GM18505 (cell line): ENCODE measurements around the gene ERGIC1.
"Not testable (repeated sequence)": the region's sequence is repeated elsewhere in the genome, so short reads cannot be mapped to it uniquely, and the experiment has no call there.

Experiments used
- ATAC-seq: cut with Tn5 transposase; IDR thresholded peaks from one replicate; pipeline ENCODE4 v1.9.1; 2021; ENCODE audit not compliant: unreplicated experiment
- POLR2A ChIP-seq: IDR thresholded peaks from 4 replicates; pipeline ENCODE4 v1.6.1; 2011; ENCODE audit warnings: borderline replicate concordance; ENCODE audit not compliant: insufficient read depth, insufficient read length; ENCODE audit errors: extremely low read depth

The ERGIC1 gene

DNA sequence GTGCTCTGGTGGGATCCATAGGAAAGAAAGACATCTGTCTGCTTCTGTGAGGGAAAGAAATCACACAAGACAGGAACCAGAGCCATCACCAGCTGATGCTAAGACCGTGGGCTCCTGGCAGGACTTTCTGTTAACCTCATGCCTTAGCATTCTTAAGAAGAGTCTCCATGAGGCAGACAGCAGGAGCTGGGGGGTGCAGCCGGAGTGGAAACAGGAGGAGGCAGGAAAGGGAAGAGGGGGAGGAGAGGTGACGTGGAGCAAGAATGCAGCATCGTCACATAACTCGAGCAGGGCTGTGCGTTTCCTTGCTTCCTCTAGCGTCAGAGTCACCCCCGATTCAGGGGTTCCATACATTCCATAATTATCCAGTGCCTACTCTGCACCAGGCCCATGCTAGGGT lies 53.6 kb downstream of the ERGIC1 start:
- no peak for ATAC-seq

DNA sequence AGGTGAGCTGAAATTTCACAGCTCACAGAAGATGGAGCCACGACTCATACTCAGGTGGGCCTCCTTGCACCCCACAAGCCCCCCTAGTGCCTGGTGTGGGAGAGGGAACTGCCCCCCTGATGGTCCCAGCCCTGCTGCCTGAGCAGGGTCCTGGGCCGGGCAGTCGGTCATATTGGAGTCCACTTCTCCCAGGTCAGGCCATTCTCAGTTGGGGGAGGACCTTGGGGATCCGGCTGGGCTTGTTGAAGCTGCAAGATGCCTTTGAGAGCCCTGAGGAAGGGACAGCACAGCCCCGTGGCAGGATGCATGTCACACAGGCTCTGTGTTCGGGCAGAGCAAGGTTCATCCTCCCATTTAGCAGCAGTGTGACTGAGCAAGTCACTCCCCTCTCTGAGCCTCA lies 56.6 kb downstream of the ERGIC1 start:
- TF ChIP-seq POLR2A, result no peak
- no peak for ATAC-seq

More for the DNA sequence above, 53.6 kb downstream of the ERGIC1 start:
- no peak for TF ChIP-seq POLR2A

DNA sequence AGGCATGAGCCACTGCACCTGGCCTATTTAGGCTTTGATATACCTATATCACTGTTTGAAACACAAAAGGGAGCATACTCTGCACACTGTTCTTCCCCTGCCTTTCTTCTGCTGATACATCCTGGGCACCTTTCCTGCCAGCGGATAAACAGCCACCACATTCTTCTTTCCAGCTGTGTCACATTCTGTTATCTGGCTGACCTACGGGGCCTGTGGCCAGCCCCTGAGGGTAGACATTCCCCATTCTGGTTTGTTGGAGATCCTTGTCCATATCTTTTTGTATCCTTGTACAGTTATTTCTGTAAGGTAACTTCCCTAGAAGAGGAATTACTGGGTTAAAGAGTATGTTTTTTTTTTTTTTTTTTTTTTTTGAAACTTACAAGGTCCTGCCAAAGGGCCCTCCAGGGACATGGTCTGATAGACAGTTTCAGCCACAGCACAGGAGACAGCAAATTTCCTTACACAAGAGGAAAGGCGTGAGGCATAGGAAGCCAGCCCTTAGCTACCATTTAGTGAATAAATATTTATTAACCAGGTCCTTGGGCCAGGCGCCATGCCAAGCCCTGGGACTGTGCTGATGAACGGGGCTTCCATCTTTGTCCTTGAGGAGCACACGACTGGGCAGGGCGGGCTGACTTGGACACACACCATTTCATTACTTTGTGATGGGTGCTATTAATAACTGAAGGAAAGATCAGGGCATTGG lies 57.8 kb downstream of the ERGIC1 start:
- no peak for ATAC-seq
- TF ChIP-seq POLR2A, result no peak

DNA sequence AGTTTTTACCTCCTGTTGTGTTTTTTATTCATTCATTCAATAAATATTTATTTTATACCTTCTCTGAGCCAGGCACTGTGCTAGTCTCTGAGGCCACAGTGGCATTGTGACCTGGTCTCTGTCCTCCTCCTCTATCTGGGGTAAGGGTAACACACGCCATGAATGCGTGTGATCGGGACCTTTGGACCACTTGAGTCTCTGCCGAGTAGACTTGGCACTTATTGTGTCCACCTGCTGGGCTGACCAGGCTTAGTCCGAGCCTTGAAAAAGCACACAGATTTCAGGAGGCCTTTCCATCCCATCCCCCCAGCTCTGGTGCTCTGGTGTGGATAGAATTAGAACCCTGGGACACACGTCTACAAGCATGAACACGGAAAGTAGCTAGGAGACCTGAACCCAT lies 58.7 kb downstream of the ERGIC1 start:
- no peak for ATAC-seq
- TF ChIP-seq POLR2A, result no peak

DNA sequence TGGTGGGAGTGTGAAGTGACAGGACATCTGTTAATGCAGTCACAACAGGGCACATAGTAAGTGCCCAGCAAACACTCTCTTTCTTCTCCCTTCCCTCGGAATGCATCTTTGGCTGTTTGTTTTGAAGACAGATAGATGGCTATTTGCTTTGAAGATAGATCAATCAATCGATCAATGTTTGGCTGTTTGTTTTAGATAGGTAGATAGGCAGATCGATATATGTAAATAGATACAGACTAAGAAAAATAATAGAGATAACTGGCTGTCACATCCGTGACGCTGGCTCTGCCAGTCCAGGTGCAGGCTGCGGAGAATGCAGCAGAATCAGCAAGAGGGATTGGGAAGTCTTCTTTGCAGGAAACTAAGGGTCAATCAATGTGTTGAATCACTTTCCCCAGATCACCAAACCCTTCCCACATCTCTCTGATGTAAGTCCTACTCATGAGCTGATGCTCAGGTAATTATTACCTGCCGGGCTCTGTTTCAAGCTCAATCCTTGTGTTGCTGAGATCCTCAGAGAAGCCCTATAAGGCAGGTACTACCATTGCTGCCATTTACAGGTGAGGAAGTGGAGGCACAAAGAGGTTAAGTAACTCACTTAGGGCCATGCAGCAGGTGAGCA lies 60.8 kb downstream of the ERGIC1 start:
- TF ChIP-seq POLR2A, result no peak
- no peak for ATAC-seq

DNA sequence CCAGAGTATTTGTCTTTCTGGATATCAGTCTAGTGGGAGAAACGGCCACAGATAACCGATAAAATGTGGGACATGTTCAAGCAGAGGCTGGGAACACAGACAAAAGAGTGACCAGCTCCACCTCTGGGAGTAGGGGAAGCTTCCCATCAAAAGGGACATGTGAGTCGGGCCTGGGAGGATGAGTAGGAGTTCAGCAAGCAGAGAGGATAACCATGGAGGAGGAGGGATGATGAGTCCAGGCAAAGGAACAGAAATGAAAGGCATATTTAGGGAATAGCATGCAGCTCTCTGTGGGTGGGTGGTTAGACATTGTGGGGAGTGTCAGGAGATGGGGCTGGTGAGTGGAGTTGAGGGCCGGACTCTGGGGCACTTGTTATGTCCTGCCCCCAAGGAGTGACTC lies 61.5 kb downstream of the ERGIC1 start:
- TF ChIP-seq POLR2A, result no peak
- ATAC-seq, result no peak

DNA sequence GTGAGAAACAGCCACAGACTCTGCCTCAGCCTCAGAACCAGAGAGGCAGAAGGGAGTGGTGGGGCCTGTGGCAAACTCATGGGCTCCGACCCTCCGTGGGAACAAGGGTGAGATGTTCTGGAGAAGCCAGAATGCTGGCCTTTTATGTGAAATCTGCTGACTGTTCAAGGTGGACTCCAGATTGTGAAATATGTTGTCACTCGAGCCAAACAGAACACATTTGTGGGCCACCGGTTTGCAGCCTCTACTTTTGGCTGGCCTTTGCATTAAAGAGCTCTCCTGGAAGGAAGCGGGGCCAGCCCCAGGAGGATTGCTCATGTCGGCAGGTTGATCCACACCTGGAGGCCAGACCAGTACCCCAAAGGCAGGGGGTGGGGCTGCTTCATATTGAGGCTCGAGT lies 62.4 kb downstream of the ERGIC1 start:
- TF ChIP-seq POLR2A, result no peak
- ATAC-seq, result no peak

DNA sequence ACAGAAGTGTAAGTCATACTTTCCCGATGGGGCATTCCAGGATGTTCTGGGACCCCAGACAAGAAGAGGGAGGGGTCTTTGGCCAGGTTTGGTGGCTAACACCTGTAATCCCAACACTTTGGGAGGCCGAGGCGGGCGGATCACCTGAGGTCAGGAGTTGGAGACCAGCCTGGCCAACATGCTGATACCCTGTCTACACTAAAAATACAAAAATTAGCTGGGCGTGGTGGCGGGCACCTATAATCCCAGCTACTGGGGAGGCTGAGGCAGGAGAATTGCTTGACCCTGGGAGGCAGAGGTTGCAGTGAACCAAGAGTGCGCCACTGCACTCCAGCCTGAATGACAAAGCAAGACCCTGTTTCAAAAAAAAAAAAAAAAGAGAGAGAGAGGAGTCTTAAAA lies 63.0 kb downstream of the ERGIC1 start:
- not testable (repeated sequence) for ATAC-seq

DNA sequence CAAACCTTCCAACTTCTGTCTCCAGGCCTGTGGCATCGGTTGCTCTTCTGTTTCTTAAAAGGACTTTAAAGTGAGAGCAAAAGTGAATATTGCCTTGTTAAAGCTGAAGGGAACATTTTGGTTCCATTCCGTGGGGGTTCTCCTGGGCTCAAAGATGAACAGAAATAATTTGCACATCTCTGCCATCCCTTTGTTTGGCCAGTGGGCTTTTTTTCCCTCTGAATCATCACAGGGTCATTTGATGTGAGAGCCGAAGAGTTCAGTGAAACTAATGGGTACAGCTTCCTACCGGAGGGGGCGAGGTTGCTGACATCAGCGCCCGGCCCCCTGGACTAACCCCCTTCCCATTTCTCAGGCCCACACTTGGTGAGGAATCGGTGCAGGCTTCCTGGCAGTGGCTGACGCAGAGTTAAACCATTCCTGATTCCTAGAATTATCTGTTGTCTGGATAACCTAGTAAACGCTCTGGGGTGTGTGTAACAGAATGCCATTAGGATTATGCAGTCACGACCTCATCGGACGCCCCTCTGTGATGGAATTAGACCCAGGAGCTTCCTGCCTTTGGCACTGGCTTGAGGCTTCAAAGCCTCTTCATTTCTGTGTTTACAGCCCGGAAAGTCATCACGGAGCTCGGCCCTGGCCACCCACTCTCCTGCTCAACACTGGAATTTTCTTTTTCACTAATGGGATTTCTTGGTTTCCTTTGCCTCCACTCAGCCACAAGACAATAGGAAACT lies 63.6 kb downstream of the ERGIC1 start:
- no peak for ATAC-seq
- no peak for TF ChIP-seq POLR2A

DNA sequence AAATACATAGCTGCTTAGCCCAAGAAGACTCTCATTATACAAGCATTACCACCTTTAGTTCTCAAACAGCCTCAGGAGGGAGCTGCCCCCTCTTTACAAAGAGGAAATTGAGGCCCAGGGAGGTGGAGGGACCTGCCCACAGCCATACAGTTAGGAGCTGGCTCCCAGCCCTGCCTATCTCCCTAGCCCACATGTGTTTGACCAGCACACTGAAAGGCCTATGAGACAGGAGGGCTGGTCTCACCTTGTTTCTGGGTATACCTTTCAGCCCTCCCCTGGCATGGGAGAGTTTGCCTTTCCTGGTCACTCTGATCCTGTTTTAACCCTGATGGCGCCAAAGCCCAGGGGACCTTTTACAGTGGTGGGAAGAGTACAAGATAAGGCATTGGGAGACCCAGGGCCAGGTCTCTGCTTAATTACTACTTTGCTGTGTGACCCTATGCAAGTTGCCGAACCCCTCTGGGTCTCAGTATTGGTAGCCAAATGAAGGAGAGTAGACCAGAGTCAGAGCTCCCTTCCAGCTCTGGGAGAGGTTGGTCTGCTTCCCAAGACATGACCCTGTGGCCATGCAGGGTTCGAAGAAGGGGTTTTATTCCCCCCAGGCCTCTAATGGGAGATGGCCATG lies 64.3 kb downstream of the ERGIC1 start:
- TF ChIP-seq POLR2A, result no peak
- no peak for ATAC-seq

DNA sequence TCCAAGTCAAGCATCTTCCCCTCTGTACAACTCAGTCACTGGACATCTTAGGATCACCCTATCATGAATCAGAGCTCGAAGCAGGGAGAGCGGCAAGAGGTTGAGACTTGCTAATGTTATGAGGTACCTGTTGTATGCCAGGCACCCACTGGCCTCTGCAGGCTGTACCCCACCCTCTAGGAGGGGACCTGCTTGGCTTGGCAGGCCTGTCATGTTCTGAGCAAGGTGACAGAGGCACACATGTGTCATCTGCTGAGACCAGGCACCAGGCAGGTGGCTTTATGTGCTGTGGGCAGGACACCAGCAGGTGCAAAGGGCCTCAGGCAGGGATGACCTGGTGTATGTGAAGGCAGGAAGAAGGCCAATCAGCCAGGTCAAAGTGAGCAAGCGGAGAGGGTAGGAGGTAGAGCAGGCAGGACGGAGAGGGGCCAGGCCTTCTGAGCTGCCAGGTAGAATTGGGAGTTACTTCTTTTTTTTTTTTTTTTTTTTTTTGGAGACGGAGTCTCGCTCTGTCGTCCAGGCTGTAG lies 64.9 kb downstream of the ERGIC1 start:
- TF ChIP-seq POLR2A, result no peak
- no peak for ATAC-seq

DNA sequence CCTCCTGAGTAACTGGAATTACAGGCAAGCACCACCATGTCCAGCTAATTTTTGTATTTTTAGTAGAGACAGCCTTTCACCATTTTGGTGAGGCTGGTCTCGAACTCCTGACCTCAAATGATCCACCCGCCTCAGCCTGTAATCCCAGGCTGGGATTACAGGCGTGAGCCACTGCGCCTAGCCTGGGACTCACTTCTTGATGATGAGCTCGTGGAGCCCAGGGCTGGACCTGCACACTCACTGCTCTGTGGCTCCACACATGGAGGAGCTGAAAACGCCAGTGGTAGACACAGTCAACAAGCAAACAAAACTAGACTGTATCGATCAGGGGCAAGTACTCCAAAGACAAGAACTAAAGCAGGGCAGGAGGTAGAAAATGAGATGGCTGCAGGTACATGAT lies 65.4 kb downstream of the ERGIC1 start:
- ATAC-seq, result no peak
- TF ChIP-seq POLR2A, result no peak

DNA sequence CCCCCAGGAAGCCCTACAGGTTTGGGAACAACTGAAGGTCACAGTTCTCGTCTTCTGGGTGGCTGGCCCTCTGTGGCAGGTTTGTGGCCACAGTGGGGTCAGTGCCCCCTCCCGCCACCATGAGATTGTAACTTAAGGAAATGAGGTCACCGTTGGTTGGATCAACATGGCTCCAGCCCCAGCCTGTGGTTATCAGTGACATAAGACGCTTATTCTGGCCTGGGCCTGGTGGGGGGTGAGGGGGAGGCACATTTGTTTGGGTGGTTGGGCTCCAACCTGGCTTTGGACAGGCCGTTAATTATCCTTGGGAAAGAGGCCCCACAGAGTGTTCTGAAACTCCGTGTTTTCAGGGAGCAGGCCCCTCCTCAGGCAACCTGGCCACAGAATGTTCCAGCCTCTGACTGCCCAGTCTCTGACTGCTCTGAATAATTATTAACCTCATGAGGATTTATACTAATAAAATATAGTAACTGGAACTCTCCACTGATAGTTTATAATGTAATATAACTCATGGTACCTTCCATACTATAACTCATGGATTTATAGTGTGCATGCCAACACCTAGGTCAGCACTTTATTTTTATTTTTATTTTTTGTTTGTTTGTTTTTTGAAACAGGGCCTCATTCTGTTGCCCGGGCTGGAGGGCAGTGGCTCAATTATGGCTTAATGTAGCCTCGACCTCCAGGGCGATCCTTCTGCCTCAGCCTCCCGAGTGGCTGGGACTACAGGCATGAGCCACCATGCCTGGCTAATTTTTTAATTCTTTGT lies 67.1 kb downstream of the ERGIC1 start:
- no peak for ATAC-seq
- TF ChIP-seq POLR2A, result no peak
